ENCODE measurements around the gene LMLN.
"Not testable (repeated sequence)": the region's sequence is repeated elsewhere in the genome, so short reads cannot be mapped to it uniquely, and the experiment has no call there.

The LMLN gene

GRCh38 chr3:197956626-197956988 is 3.4 kb upstream of the LMLN start:
- no peak for DNase-seq

DNA sequence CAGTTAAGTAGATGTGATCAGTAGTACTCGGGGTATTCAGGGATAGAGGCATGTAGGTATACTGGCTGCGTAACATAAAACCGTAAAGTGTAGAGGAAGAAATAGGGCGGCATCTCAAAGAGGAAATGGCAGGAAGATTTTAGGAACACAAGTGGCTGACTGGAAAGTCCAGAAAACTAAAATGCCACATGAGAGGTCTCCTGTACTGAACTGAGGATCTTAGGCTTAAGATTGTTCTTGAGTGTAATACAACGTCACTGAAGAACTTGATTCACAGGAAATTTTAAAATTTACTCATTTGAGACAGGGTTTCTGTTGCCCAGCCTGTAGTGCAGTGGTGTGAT is 2.3 kb upstream of the LMLN start:
- no peak for DNase-seq

DNA sequence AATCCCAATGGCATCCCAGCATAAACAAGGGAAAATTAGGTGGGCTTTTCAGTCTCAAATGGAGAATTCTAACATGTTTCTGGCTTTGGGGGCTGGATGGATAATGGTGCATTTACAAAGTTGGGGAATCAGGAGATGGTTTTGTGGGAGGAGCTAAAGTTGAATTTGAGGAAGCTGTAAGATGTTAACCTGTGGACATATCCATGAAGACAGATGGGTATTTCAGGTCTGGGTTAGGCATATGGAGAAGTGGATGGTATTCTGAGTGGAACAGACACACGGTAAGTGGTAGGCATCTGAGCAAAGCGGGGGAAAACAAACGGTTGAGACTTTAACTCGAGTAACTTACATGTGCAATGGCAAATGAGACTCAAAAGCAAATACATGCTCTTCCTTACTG is 1.7 kb upstream of the LMLN start:
- no peak for DNase-seq

GRCh38 chr3:197958848-197959247 is 1.2 kb upstream of the LMLN start:
- not testable (repeated sequence) for DNase-seq

DNA sequence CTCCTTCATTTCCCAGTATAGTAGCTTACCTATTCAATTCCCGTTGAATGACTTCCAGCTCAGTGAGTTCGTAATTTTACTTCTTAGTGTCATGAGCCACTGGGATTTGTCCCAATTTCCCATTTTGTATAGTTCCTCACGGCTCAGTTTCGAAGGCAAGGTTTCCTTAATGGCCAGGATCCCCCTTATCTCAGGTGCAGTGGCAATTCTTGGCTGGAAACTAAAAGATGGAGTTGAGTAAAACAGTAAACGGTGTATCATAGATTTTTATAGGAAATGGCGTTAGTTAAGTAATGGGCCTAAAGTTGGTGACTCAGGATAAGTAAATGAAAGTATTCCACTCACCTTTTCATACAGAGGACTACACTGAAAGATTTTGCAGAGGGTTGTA is 522 bp upstream of the LMLN start:
- no peak for DNase-seq

- DNase-seq = peak in 7 of 51 donors; percentile 40 to 80 (median 54)
These were observed 921 bp downstream of the LMLN start for GRCh38 chr3:197960694-197961581.

GRCh38 chr3:197961582-197961945 is 1.5 kb downstream of the LMLN start:
- DNase-seq = no peak

- DNase-seq = no peak
These were observed 3.1 kb downstream of the LMLN start for GRCh38 chr3:197963019-197963637.

GRCh38 chr3:197967337-197967989 is 7.4 kb downstream of the LMLN start:
- not testable (repeated sequence) for DNase-seq

- DNase-seq = no peak
These were observed 10.6 kb downstream of the LMLN start for GRCh38 chr3:197970588-197970987.

- DNase-seq = no peak
These were observed 14.0 kb downstream of the LMLN start for GRCh38 chr3:197974016-197974415.

DNA sequence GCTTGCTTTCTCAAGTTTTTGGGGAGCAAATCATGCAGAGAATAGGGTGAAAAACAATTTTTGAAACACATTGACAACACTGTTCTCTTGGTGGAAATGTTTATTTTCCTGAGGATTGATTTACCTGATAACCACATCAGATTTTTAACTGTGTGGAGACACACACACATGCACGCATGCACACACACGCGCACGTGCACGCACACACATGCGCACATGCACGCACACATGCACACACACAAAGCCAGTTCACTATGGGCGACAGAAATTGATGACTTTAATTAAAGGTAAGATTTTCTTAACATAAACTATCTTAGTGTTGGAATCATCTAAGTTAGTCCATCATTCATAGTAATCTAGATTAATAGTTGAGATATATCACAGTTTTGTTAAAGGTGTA is 15.3 kb downstream of the LMLN start:
- DNase-seq = no peak

DNA sequence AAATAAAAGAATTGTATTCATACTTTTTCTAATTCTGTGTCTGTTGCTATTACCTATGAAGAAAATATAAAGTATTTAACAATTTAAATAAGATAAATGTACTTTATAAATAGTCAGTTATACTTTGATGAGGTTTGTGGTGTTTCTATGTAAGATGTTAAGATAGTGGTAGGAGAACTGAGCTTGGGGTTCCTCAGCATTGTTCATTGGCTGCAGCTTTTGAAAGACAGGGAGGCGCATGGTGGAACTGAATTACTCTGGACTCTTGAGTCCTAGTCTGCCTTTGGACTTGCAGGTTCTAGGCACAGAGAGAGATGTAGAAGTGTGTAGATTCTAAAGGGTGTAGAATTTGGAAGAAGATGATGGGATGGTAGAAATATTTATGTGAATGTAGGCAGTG is 23.1 kb downstream of the LMLN start:
- DNase-seq = no peak

GRCh38 chr3:197989651-197990050 is 29.6 kb downstream of the LMLN start:
- no peak for DNase-seq

DNA sequence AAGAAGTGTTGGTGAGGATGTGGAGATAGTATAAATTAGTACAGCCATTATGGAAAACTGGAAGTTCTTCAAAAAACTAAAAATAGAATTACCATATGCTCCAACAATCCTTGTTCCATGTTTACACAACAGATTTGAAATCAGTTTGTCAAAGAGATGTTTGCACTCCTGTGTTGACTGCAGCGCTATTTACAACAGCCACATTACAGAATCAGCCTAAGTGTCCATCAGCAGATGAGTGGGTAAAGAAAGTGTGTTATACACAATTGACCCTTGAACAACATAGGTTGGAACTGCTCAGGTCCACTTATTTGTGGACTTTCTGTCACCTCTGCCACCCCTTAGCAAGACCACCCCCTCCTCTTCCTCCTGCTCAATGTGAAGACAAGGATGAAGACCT is 34.7 kb downstream of the LMLN start:
- no peak for DNase-seq

DNA sequence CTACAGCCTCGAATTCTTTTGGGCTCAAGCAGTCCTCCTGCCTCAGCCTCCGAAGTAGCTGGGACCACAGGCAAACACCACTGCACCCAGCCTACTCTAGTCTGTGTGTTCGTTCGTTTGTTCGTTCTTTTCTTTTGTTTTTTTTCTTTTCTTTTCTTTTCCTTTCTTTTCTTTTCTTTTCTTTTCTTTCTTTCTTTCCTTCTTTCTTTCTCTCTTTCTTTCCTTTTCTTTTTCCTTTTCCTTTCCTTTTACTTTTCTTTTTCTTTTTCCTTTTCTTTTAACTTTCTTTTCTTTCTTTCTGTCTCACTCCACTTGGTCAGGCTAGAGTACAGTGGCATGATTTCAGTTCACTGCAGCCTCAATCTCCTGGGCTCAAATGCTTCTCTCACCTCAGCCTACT is 36.8 kb downstream of the LMLN start:
- no peak for DNase-seq

DNA sequence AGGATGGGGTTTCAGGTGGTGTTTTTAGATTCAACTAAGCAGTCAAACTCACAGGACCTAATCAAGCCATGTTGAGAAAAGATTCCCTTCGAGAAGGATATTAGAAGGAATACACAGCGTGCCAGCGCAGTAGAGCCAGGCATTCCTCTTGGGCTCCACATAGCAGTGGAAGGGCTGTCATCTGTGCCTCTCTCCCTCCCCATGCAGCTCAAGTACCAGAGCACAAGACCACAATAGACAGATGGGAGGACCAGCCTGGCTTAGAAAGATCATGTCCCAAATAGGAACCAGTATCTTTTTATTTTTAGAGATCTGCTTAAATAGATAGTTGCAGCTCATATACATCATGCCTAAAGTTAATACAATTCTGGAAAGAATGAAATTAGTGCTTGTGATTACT is 37.9 kb downstream of the LMLN start:
- no peak for DNase-seq

DNA sequence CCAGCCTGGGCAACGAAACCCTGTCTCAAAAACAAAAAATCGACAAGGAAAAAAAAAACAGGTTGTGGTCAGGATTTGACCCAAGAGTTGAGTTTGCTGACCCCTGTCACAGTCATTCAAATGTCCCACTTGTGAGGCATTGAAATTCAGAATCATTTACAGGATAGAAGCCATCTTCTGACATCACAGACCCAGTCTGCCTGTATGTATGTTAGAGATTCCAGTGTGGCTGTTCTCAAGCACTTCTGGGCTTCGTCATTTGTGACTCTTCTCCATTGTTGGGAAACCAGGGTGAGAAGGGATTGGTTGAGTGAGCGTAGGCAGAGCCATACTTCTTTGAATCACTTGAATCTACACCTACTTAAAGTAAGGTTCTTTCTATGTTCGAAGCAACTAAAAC is 57.1 kb downstream of the LMLN start:
- no peak for DNase-seq

GRCh38 chr3:198018416-198018815 is 58.4 kb downstream of the LMLN start:
- no peak for DNase-seq

DNA sequence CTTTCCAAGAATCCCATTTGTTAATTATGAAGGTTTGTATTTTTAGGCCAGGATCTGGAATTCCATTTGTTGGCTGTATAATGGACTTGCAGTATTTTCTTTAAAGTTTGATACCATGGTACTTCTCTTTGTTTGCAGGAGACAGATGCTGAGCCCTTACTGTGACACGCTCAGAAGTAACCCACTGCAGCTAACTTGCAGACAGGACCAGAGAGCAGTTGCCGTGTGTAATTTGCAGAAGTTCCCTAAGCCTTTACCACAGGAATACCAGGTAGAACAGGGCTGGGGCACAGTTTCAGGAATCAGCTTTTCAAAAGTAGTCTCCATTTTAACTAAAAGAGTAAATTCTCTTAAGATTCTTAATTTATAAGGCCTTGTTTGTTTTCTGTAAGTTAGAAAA is 59.1 kb downstream of the LMLN start:
- no peak for DNase-seq

DNA sequence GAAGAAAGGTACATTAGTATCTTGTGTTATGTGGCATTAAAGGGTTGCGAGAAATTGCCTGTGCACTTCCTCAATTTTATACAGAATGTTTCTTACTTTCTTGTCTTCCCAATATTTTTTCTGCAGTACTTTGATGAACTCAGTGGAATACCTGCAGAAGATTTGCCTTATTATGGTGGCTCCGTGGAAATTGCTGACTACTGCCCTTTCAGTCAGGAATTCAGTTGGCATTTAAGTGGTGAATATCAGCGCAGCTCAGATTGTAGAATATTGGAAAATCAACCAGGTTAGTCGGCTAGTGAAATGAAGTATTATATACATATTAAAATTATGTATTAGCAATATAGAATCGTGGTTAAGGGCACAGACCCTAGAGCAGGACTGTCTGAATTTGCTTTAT is 61.3 kb downstream of the LMLN start:
- DNase-seq = no peak

DNA sequence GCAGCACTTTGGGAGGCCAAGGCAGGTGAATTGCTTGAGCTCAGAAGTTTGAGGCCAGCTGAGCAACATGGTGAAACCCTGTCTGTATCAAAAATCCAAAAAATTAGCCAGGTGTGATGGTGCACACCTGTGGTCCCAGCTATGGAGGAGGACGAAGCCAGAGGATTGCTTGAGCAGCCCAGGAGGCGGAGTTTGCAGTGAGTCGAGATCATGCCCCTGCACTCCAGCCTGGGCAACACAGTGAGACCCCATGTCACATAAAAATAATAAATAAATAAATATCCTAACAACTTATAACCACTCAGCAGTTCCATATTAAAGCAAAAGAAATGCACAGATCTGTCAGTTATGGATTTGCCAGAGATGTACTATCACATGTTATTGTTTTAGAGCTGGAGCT is 62.6 kb downstream of the LMLN start:
- no peak for DNase-seq

DNA sequence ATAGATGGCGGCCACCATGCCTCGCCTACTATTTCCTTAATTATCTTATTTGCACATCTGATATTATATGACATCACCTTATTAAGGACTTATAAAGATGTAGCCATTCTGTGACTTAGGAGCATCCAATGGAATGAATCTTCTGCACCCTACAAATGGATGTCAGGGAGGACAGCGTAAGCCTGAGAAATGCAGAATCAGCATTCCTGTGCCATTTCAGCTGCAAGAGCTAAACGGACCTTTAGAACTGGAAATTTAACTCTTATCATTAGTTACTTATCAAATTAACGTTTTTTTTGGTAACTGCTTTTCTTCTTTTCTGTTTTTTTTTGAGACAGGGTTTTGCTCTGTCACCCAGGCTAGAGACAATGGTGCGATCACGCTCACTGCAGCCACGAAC is 65.6 kb downstream of the LMLN start:
- no peak for DNase-seq

Measured in hypothalamus (tissue), 51 donors.